ENCODE measurements around the gene IL17RA.
"Not testable (repeated sequence)": the region's sequence is repeated elsewhere in the genome, so short reads cannot be mapped to it uniquely, and the experiment has no call there.

Gene IL17RA, protein sequence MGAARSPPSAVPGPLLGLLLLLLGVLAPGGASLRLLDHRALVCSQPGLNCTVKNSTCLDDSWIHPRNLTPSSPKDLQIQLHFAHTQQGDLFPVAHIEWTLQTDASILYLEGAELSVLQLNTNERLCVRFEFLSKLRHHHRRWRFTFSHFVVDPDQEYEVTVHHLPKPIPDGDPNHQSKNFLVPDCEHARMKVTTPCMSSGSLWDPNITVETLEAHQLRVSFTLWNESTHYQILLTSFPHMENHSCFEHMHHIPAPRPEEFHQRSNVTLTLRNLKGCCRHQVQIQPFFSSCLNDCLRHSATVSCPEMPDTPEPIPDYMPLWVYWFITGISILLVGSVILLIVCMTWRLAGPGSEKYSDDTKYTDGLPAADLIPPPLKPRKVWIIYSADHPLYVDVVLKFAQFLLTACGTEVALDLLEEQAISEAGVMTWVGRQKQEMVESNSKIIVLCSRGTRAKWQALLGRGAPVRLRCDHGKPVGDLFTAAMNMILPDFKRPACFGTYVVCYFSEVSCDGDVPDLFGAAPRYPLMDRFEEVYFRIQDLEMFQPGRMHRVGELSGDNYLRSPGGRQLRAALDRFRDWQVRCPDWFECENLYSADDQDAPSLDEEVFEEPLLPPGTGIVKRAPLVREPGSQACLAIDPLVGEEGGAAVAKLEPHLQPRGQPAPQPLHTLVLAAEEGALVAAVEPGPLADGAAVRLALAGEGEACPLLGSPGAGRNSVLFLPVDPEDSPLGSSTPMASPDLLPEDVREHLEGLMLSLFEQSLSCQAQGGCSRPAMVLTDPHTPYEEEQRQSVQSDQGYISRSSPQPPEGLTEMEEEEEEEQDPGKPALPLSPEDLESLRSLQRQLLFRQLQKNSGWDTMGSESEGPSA

DNA sequence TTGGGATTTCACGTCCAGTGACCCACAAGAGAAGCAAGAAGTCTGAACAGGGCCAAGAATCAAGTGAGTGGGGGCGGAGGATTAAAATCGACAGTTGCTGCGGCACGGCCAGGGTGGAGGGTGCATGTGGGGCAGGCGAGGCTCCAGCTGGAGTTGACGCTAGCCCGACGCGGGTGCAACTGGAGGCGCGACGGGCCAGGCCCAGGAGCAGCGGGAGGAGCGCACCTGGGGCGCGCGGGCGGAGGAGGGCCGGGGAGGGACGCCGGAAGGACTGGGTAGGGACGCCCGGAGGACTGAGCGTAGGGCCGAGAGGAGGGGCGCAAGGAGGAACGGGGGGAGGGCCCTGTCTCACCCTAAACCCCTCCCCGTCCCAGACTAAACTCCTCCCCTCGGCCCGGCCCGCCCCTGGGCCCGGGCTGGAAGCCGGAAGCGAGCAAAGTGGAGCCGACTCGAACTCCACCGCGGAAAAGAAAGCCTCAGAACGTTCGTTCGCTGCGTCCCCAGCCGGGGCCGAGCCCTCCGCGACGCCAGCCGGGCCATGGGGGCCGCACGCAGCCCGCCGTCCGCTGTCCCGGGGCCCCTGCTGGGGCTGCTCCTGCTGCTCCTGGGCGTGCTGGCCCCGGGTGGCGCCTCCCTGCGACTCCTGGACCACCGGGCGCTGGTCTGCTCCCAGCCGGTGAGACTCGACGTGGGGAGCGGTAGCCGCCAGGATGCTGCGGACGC is at the start of gene IL17RA:
Gene IL17RA, plus strand, starts transcription at position 447 of the 723 bp plus-strand sequence. Its CDS starts 92 bp downstream, at position 539.
- DNase-seq, result peak; percentile 90

DNA sequence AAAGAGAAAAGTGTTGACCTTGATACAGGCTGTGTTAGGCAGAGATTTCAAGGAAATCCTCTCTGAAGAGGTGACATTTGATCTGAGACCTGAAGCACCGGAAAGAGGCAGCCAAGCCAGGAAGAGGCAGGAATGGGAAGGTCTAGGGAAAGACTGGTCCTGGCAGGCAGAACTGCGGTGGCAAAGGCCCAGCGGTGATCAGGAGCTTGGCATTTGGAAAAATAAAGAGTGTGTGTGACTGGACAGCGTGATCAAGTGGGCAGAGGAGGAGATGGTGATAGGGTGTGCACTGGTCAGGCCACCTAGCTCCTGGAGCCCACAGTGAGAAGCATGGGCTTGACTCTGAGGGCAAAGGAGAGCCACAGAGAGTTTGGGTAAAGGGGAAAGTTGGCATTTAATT is 49.6 kb upstream of the IL17RA start:
- DNase-seq, result no peak

DNA sequence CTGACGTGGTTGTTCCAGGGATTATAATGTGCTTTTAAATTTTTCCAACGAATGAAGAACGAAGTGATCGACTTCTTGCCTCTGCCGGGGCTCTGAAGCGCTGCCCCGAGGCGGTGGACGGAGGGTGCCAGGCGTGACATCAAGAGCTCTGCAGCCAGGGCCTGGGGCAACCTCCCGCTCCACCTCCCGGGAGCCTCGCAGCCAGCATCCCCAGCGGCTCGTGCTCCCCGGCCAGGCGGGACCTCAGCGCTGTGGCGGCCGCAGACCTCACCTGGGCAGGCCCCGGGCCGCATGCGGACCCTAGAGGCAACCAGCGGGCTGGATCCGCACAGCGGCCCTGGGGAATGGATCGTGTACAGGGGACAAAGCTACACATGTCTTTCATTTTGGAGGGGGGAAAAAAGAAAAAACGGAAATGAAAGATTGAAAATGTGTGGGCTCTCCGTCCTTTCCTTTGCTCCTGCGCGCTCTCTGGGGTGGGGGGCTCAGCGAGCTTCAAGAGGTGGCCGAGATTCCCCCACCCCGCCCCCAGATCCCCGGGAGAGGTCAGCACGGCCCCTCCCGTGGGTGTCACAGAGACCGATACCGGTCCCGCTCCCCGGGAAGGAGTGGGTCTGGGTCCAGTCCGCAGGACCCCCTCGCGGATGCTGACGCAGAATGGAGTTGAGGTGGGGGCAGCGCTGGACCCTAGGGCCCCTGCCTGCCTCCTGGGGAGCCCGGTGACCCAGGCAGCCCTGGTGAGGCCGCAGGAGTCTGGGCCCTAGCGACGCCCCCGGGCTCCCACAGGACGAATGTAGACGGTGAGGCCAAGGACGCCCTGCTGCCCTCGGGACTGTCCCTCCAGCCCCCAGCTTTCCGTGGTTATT is 48.6 kb upstream of the IL17RA start:
- DNase-seq, result not testable (repeated sequence)

DNA sequence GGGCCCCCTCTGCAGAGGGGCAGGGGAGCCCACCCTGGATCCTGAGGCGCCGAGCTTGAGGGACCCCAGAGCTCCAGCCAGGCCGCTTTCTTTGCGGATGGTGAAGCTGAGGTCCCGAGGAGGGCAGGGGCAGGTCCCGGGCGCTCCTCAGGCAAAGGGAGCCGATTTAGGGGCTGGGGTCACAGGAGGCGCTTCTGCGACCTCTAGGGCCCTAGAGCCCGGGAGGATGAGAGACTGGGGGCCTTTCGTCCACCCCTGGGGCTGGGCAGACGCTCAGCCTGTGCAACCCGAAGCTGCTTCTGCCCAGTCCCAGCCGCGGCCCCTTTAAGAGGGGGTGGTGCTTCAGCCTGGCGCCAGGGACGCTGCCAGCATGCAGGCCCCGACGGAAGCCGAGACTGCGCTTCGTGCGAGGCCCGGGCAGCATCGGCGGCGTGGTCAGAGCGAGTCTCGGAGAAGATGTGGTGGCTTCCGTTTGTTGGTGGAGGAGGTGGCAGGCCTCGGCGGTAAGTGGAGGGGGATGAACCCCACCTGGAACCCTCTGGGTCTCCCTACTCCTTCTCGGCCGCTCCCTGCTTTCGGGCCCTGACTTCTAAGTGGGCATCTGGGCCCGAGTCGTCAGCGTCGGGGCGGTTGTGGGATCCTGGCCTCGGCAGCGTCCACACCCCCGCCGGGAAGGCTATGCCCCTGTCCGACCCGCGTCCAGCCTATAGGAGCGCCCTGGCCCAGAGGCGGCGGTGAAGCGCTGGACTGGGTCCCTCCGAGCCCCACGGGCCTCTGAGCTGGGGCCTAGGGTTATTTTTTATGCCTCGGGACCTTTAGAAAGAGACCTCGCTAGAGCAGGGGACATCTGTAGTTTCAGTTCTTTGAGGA is 47.7 kb upstream of the IL17RA start:
- DNase-seq, result not testable (repeated sequence)

DNA sequence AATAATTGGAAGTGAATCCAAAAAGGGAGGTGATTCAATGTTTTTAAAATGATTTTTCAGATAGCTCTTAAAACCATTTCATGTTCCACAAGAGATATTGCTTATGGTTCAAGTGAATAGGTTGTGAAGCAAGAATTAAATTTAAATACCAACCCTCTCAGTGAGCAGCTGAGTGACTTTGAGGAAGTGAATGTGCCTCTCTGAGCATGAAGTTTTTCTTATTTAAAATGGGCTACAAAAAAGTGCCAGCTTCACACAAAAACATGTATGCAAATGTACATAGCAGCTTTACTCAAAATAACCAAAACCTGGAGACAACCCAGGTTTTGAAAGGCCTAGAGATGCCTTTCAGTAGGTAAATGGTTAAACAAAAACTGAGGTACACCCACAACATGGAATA is 41.3 kb upstream of the IL17RA start:
- DNase-seq, result no peak

DNA sequence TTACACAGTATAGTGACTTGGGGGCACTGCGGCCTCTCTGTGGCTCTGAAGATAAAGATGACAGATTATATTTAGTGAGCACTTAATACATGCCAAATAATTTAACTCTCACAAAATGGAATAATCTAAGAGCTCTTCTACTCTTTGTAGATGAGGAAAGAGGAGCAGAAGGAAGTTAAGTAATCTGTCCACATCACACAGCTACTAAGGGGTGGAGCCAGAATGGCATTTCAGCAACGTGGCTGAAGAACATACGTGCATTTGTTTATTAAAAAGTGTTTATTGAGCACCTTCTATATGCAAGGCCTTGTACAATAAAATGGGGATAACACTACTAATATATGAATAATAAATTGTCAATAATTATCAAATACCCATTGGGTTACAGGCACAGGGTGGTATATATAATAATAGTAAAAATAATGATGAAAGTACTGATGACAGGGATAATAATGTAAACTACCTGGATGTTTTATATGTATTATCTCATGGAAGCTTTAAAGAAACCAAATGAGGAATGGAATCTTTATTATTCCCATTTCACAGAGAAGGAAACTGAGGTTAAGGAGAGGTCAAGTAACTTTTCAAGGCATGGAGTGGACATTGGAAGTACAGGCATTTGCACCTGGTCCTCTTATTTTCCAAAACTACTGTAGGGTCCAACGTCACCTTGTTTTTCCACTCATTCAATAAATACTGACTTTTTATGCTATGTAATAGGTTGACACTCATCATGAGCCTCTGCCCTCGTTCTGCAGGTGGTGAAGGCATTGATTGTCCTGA is 38.0 kb upstream of the IL17RA start:
- no peak for DNase-seq

DNA sequence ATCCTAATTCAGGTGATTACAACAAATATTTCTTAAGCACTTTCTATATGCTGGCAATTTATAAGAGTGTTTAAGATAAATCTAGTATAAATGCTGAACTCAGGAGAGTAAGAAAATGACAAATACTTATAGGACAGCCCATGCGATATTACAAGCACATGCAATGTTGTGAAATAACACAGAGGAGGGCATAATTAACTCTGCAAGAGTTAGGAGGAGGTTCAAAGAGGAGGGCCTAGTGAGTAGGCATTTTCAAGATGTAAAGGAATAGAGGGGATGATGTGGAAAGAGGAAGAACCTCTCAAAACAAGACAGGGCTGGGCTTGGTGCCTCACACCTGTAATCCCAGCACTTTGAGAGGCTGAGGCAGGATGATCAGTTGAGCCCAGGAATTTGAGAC is 37.1 kb upstream of the IL17RA start:
- DNase-seq, result no peak

DNA sequence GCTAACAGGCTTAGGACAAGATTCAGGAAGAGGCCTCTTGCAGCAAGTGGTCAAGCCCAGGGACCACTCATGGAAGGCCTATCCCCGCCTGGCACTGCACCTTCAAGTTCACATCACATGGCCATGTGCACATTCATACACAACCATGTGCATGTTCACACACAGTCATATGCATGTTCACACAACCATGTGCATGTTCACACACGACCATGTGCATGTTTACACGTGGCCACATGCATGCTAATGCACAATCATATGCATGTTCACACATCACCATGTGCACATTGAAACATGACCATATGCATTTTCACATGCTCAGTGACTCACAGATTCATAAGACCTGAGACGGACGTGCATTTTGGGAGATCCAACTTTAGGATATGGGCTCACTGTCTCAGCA is 28.7 kb upstream of the IL17RA start:
- DNase-seq, result no peak

DNA sequence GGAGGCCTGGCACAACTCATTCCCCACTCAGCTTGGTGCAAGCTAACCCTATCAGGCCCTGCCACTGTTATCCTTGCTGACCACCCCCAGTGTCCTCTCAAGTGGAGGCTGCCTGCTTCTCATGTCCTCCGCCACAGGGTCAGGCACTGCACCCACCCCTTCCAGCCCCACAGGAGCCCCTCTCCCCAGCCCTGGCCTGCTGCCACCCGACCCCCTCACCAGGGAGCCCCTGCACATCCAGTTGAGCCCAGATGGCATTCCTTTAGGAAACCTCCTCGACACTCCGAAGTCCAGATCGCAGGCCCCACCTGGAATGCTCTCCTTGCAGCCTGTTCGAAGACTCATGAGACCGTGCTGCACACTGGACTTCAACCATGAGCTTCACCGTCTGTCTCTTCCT is 28.0 kb upstream of the IL17RA start:
- no peak for DNase-seq

DNA sequence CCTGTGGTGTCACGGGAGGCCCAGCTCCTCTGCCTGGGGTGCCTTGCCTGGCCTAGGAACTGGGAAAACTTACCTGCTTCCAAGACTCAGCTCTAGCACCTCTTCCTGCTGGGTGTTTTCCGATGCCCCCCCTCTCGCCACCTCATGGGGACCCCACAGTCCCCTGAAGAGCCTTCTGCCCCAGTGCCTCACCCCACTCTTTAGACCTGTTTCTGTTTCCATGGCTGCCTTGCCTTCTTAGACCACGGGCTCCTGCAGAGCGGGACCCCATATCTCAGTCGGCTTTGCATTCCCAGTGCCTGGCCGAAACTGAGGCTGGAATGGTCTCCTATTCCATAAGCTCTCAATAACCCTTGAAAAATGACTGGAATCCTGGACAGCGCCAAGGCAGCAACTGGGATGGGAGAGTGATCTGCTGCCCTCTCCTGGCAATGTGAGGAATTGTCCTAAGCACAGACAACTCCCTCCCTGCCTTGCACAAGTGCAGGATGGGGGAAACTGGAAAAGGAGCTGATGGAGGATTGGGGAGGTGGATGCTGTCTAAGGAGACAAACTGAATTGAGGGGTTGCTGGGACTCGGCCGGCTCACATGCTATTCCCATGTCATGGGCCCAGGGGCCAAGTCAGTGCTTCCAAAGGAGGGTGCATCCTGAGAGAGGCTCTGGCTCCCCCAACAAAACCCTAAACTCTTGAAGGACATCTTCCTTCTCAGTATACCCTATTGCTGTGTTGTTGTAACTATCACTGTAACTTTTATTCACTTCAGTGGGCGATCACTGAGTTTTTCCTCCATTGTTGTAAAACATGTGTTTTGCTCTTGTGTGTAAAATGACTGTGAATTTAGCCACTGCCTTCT is 26.6 kb upstream of the IL17RA start:
- DNase-seq, result peak; percentile 16

DNA sequence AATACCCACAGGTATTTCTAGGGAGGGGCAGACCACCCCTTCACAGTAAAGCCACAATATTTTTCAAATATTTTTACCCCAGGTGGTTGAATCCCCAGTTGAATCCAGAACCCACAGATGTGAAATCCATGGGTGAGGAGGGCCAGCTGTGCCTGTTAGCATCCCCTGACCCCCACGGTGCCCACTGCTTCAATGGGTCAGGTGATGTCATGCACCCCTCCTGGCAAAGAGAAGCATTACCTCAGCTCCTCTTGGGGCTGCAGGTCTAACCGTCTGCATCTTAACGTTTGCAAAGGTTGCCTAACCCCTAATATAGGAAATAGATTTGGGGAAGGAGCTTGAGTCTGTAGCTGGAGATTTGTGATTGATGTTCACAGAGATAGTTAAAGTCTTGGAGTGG is 24.7 kb upstream of the IL17RA start:
- no peak for DNase-seq

DNA sequence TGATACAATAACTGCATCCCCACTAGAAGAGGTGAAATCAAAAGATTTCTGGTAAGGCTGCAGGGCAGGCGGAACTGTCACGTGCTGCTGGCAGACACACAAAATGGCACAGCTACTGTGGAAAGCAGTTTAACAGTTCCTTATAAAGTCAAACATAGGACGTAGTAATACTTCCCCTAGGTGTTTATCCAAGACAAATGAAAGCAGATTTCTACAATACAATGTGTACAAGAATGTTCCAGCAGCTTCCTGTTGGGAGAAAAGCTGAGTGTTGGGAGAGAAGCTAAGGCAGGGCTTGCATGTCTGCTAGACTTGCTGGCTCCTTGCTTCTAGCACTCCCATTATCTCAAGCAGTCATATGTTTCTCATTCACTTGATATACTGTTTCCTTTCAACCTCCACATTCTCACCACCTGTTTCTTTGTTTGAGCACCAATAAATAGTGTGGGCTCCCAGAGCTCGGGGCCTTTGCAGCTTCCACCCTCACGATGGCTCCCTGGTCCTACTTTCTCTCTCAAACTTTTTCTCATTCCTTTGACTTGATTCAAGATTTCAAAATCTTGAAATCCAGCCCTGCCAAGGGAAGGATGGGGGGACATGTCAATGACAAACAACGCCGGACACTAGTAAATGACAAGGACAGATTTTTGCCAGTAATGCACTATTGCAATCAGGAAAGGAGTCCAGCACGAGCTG is 21.2 kb upstream of the IL17RA start:
- DNase-seq, result no peak

DNA sequence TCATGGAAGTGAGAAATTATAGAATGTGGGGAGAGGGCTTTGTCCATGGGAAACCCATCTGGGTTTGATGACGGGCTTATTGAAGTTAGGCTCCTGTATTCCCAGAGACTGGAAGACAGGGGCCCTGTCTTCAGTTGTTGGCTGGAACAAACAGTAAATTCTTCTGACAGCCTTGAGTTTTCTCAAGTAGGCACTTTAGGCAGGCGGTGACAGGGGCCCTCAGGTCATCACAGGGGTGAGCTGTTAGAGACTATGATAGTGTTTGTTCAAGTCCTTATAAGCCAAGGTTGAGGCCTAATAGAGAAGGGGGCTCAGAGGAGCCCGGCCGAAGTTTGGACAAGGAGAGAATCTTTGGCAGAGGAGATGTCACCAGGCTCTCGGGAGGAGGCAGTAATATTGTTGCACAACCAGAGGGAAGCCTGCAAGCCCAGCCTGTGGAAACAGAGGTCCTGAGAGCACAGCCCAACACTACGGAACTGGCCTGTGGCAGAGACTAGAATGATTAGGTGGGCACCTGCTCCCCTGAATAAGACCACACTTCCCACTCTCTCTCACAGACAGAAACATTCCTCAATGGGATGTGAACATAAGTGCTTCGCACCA is 20.2 kb upstream of the IL17RA start:
- no peak for DNase-seq

DNA sequence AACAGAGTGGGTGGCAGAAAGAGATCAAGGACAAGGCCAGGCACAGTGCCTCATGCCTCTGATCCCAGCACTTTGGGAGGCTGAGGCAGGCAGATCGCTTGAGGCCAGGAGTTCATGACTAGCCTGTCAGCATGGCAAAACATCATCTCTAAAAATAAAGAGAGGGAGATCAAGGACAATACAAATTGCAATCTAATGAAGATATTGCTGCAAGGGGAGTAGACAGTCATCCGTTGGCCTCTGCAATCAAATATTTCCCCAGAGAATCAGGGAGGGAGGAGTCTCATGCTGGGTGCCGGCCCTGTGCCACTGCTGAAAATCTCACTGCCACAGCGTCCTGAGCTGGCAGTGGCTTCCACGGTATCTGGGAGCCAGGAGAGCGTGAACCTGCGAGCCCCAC is 19.4 kb upstream of the IL17RA start:
- DNase-seq, result no peak

DNA sequence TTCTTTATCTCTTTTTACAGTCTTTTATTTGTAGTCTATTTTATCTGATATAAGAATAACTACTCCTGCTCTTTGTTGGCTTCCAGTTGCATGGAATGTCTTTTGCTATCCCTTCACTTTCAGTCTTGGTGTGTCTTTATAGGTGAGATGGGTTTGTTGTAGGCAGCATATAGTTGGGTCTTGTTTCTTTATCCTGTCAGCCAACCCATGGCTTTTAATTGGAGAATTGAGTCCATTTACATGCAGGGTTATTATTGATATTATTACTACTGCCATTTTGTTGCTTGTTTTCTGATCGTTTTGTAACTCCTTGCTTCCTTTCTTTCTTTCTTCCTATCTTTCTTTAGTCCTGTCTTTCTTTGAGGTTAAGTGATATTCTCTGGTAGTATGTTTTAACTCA is 11.9 kb upstream of the IL17RA start:
- DNase-seq, result no peak

DNA sequence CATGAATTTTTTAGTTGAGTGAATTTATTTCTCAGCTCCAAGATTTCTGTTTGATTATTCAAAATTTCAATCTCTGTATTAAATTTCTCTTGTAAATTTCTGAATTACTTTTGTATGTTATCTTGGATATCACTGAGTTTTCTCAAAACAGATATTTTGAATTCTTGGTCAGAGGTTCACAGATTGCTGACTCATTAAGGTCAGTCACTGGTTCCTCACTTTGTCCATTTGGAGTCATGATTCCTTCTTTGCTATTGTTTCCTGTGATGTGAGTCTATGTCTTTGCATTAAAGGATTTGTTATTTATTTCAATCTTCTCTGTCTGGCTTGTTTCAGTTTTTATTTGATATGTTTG is 10.2 kb upstream of the IL17RA start:
- DNase-seq, result no peak

DNA sequence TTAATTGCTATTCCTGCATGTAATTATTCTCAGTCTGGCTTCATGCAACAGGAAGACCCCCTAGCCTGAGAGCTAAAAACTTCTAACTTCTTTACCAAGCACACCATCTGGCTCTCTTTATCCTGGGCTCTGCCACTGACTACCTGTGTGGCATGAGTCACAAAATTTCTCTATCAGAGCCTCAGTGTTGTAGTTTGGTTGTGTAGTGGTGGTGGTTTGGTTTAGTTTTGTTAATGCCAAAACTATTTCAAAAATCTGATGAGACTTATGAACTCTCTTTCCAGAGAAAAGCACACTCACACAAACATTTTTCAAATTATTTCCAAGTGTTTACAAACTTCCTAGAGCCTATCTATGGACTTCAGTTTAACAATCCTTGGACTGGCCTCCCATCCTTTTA is 7.5 kb upstream of the IL17RA start:
- no peak for DNase-seq

DNA sequence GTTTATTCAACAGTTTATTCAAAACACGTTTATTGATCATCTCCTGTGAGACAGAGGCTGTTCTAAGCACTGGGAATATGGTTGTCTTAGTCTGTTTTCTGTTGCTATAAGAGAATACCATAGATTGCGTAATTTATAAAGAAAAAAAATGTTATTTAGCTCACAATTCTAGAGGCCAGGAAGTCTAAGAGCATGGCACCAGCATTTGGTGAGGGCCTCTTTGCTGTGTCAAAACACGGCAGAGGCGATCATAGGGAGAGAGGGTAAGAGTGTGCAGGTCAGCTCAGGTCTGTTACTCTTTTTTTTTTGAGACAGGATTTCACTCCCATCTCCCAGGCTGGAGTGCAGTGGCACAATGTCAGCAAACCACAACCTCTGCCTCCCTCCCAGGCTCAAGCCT is 5.2 kb upstream of the IL17RA start:
- no peak for DNase-seq

DNA sequence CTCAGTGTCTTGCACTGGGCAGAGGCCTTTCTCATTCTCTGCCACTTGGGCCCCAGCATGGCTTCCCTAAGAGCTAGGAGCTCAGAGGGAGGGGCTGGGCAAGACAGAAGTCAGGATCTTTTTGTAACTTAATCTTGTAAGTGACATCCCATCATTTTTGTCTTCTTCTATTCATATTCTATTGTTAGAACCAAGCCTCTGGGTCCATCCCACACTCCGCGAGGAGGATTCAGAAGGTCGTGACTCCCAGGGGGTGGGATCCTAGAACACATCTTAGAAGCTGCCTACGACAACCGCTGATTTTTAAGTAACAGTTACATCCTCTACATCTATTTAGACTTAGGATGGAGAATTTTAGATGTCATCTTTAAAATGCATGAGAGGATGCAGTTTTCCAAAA is 1.5 kb upstream of the IL17RA start:
- DNase-seq, result no peak

All from activated CD4-positive, alpha-beta T cell treated with anti-CD3 and anti-CD28 coated beads for 1 hour (primary cell).